HG03095 (cell line): ENCODE data around the gene KRT13.

ENCODE experiments used
- ATAC-seq: cut with Tn5 transposase; IDR thresholded peaks from one replicate; pipeline ENCODE4 v1.9.1; 2021; ENCODE audit warnings: moderate library complexity; ENCODE audit not compliant: unreplicated experiment

The KRT13 gene

GRCh38 chr17:41498276-41498675 is 7.1 kb downstream of the KRT13 start:
- no peak for ATAC-seq

- no peak for ATAC-seq
Observed at GRCh38 chr17:41496803-41497484, 8.5 kb downstream of the KRT13 start.

GRCh38 chr17:41494524-41494923 is 10.9 kb downstream of the KRT13 start:
- no peak for ATAC-seq

- no peak for ATAC-seq
Observed at GRCh38 chr17:41492771-41493170, 12.6 kb downstream of the KRT13 start.

GRCh38 chr17:41492351-41492750 is 13.1 kb downstream of the KRT13 start:
- ATAC-seq = no peak

GRCh38 chr17:41491476-41491875 is 13.9 kb downstream of the KRT13 start:
- no peak for ATAC-seq

GRCh38 chr17:41490000-41490990 is 15.1 kb downstream of the KRT13 start:
- no peak for ATAC-seq

GRCh38 chr17:41489531-41489930 is 15.9 kb downstream of the KRT13 start, which contains the start of gene KRT36:
Gene KRT36, minus strand, starts transcription at chr17:41489910. Its CDS starts 46 bp downstream, at chr17:41489864.
- no peak for ATAC-seq

GRCh38 chr17:41486809-41487530 is 18.4 kb downstream of the KRT13 start:
- no peak for ATAC-seq

GRCh38 chr17:41486316-41486715 is 19.1 kb downstream of the KRT13 start:
- no peak for ATAC-seq

- ATAC-seq = no peak
Observed at GRCh38 chr17:41484920-41485904, 20.2 kb downstream of the KRT13 start.

- ATAC-seq = no peak
Observed at GRCh38 chr17:41483991-41484826, 21.2 kb downstream of the KRT13 start.

GRCh38 chr17:41483531-41483930 is 21.9 kb downstream of the KRT13 start:
- no peak for ATAC-seq

- no peak for ATAC-seq
Observed at GRCh38 chr17:41481036-41481435, 24.4 kb downstream of the KRT13 start, which contains the start of gene KRT35. Gene KRT35, minus strand, starts transcription at chr17:41481151. Its CDS starts 54 bp downstream, at chr17:41481097.

GRCh38 chr17:41480581-41480980 is 24.8 kb downstream of the KRT13 start:
- no peak for ATAC-seq

GRCh38 chr17:41480136-41480535 is 25.3 kb downstream of the KRT13 start:
- ATAC-seq = no peak

- ATAC-seq = no peak
Observed at GRCh38 chr17:41478237-41478636, 27.2 kb downstream of the KRT13 start.

GRCh38 chr17:41476866-41477815 is 28.3 kb downstream of the KRT13 start:
- ATAC-seq = no peak
